GM18498 (cell line): ENCODE measurements around the gene SYT17.

Experiments used
- ATAC-seq: cut with Tn5 transposase; IDR thresholded peaks from one replicate; pipeline ENCODE4 v1.9.1; 2021; ENCODE audit warnings: mild to moderate bottlenecking, moderate library complexity; ENCODE audit not compliant: unreplicated experiment

SYT17 gene

GRCh38 chr16:19167710-19168370, at the start of gene SYT17:
TSS of gene SYT17 (plus strand) at chr16:19168240. CDS start at chr16:19168647, 407 bp downstream.
- peak; percentile 58 for ATAC-seq

- ATAC-seq: no peak
Observed at GRCh38 chr16:19118938-19119431, 49.1 kb upstream of the SYT17 start.

- no peak for ATAC-seq
Observed at GRCh38 chr16:19119564-19119963, 48.5 kb upstream of the SYT17 start.

- ATAC-seq: no peak
Observed at GRCh38 chr16:19123535-19124178, 44.4 kb upstream of the SYT17 start.

- ATAC-seq: no peak
Observed at GRCh38 chr16:19126300-19126699, 41.7 kb upstream of the SYT17 start.

- peak; percentile 43 for ATAC-seq
Observed at GRCh38 chr16:19127205-19127604, 40.8 kb upstream of the SYT17 start.

- peak; percentile 51 for ATAC-seq
Observed at GRCh38 chr16:19127674-19128131, 40.3 kb upstream of the SYT17 start.

- ATAC-seq: no peak
Observed at GRCh38 chr16:19128454-19129200, 39.4 kb upstream of the SYT17 start.

- ATAC-seq: no peak
Observed at GRCh38 chr16:19130385-19130784, 37.7 kb upstream of the SYT17 start.

GRCh38 chr16:19130852-19131824, 36.9 kb upstream of the SYT17 start:
- ATAC-seq: no peak

- no peak for ATAC-seq
Observed at GRCh38 chr16:19131825-19132218, 36.2 kb upstream of the SYT17 start.

- ATAC-seq: no peak
Observed at GRCh38 chr16:19132255-19132654, 35.8 kb upstream of the SYT17 start.

GRCh38 chr16:19132898-19133297, 35.1 kb upstream of the SYT17 start:
- ATAC-seq: no peak

- ATAC-seq: no peak
Observed at GRCh38 chr16:19133600-19133999, 34.4 kb upstream of the SYT17 start.

GRCh38 chr16:19135201-19135842, 32.7 kb upstream of the SYT17 start:
- ATAC-seq: no peak

GRCh38 chr16:19135896-19136438, 32.1 kb upstream of the SYT17 start:
- no peak for ATAC-seq

GRCh38 chr16:19136549-19137196, 31.4 kb upstream of the SYT17 start:
- no peak for ATAC-seq

- ATAC-seq: no peak
Observed at GRCh38 chr16:19137201-19138128, 30.6 kb upstream of the SYT17 start.
